HCT116 (cell line): Measurements from ENCODE around the gene NDUFB10. TPM values are rescaled to one million over a fixed set of nuclear protein-coding genes. Genes with fewer than 3 reads are reported as not detected.

Source experiments
- ATAC-seq: fragments of 200-7000 bp; cut with Tn5 transposase; 2 replicates; pipeline ENCODE4 v1.9.1; 2020; ENCODE audit warnings: mild to moderate bottlenecking, moderate library complexity
- BruUV-seq: library from RNA; stranded (reverse); fragments of 400-500 nt; replicated peaks from 2 replicates; lab custom pipeline; 2021; lab: Mats Ljungman, UMichigan
- CTCF ChIA-PET: fragments of 300-600 bp; sonication (Branson Sonifier 250); formaldehyde crosslinking; loops from one replicate; lab custom pipeline; 2021; ENCODE audit warnings: antibody characterized with exemption; lab: Charles Lee
- POLR2A ChIA-PET: fragments of 300-600, 350-600 bp; sonication (Branson Sonifier 250); formaldehyde crosslinking; loops from one replicate; lab custom pipeline; 2021; ENCODE audit warnings: antibody characterized with exemption; lab: Charles Lee
- RAD21 ChIA-PET, 2 experiments: fragments of 300-600 bp; sonication (Branson Sonifier 250); formaldehyde crosslinking; loops; one replicate each; lab custom pipeline; 2023; ENCODE audit warnings: low total read pairs in 2 of 2; ENCODE audit not compliant: uncharacterized antibody in 2 of 2, unreplicated experiment in 2 of 2, low non-redundant PET in 1 of 2; lab: Charles Lee
- DNase-seq: peaks from one replicate; pipeline ENCODE4 v3.0.0-alpha.2; 2010; ENCODE audit warnings: low read depth, low spot score
- H2AFZ ChIP-seq: fragments of 200-600 bp; shearing (Covaris generic), sonication (generic); 2 replicates; pipeline ENCODE4 v1.6.1; 2017; ENCODE audit warnings: low read depth, mixed run types, mixed read lengths, antibody characterized with exemption, low read length; ENCODE audit not compliant: poor library complexity, severe bottlenecking
- H3K27ac ChIP-seq: 2 replicates; pipeline ENCODE4 v1.5.1; 2012; ENCODE audit warnings: low read depth, low read length
- H3K27me3 ChIP-seq: fragments of 200-600 bp; sonication (generic); 2 replicates; pipeline ENCODE4 v1.6.1; 2016; ENCODE audit warnings: mixed run types, low read length, mixed read lengths; ENCODE audit not compliant: insufficient read depth
- H3K36me3 ChIP-seq, 2 experiments: fragments of 200-500 bp in 1 of 2; fragments of 200-600 bp in 1 of 2; sonication (Bioruptor generic) in 1 of 2; sonication (generic) in 1 of 2; 2 replicates each; pipeline versions ENCODE4 v1.5.1 to v1.6.1; 2014 to 2016; ENCODE audit warnings: low read length in 2 of 2, inconsistent platforms in 1 of 2, mixed read lengths in 1 of 2, mixed run types in 1 of 2; ENCODE audit not compliant: insufficient read depth in 2 of 2, control insufficient read depth in 1 of 2
- H3K4me1 ChIP-seq, 2 experiments: fragments of 200-600 bp in 1 of 2; sonication (generic) in 1 of 2; 2 replicates each; pipeline versions ENCODE4 v1.5.1 to v1.6.1; 2012 to 2017; ENCODE audit warnings: low read length in 2 of 2, inconsistent platforms in 1 of 2, mild to moderate bottlenecking in 1 of 2, mixed read lengths in 1 of 2, mixed run types in 1 of 2, moderate library complexity in 1 of 2; ENCODE audit not compliant: insufficient read depth in 2 of 2, control insufficient read depth in 1 of 2
- H3K4me2 ChIP-seq: fragments of 200-600 bp; sonication (generic); 2 replicates; pipeline ENCODE4 v1.6.1; 2017; ENCODE audit warnings: mixed run types, low read length, mixed read lengths
- H3K4me3 ChIP-seq, 2 experiments: fragments of 200-600 bp in 1 of 2; sonication (generic) in 1 of 2; replicated peaks in 1 of 2; 2 replicates each; pipeline ENCODE4 v1.5.1; 2011 to 2016; ENCODE audit warnings: low read length in 2 of 2, control low read depth in 1 of 2, low read depth in 1 of 2, mild to moderate bottlenecking in 1 of 2, mixed read lengths in 1 of 2, mixed run types in 1 of 2
- H3K79me2 ChIP-seq: fragments of 200-600 bp; sonication (generic); 2 replicates; pipeline ENCODE4 v1.6.1; 2017; ENCODE audit warnings: mild to moderate bottlenecking, mixed run types, low read length, moderate library complexity, mixed read lengths; ENCODE audit not compliant: insufficient read depth
- H3K9ac ChIP-seq: fragments of 200-600 bp; sonication (generic); 2 replicates; pipeline ENCODE4 v1.6.1; 2016; ENCODE audit warnings: low read length, mixed read lengths
- H3K9me2 ChIP-seq: fragments of 200-600 bp; sonication (generic), shearing (Covaris generic); 2 replicates; pipeline ENCODE4 v1.6.1; 2017; ENCODE audit warnings: mixed run types, mild to moderate bottlenecking, moderate library complexity; ENCODE audit not compliant: insufficient read depth
- H3K9me3 ChIP-seq, 2 experiments: fragments of 200-500 bp in 1 of 2; fragments of 200-600 bp in 1 of 2; sonication (Bioruptor generic) in 1 of 2; sonication (generic) in 1 of 2; 2 replicates each; pipeline ENCODE4 v1.6.1; 2014 to 2017; ENCODE audit warnings: low read length in 2 of 2, mixed read lengths in 2 of 2, inconsistent platforms in 1 of 2, low read depth in 1 of 2, mild to moderate bottlenecking in 1 of 2, mixed run types in 1 of 2, moderate library complexity in 1 of 2; ENCODE audit not compliant: control insufficient read depth in 1 of 2, insufficient read depth in 1 of 2
- H4K20me1 ChIP-seq: fragments of 200-600 bp; sonication (generic), shearing (Covaris generic); 2 replicates; pipeline ENCODE4 v1.6.1; 2017; ENCODE audit warnings: mixed run types, mild to moderate bottlenecking, moderate library complexity; ENCODE audit not compliant: insufficient read depth
- CBX3 ChIP-seq: IDR thresholded peaks from 2 replicates; pipeline ENCODE4 v1.6.1; 2012; ENCODE audit warnings: low read depth
- CEBPB ChIP-seq: IDR thresholded peaks from 2 replicates; pipeline ENCODE4 v1.6.1; 2012; ENCODE audit warnings: low read depth
- CTCF ChIP-seq, 3 experiments: fragments of 200-600 bp in 1 of 3; sonication (generic) in 1 of 3; IDR thresholded peaks in 2 of 3; conservative IDR thresholded peaks in 1 of 3; 2 replicates each; pipeline ENCODE4 v1.5.1; 2012 to 2017; ENCODE audit warnings: low read depth in 2 of 3, low read length in 2 of 3, antibody characterized with exemption in 1 of 3, borderline replicate concordance in 1 of 3, control low read depth in 1 of 3, mild to moderate bottlenecking in 1 of 3, mixed read lengths in 1 of 3, mixed run types in 1 of 3, moderate library complexity in 1 of 3; ENCODE audit not compliant: insufficient read depth in 1 of 3
- EGR1 ChIP-seq: IDR thresholded peaks from 2 replicates; pipeline ENCODE4 v1.6.1; 2012; ENCODE audit warnings: low read depth
- ELF1 ChIP-seq: IDR thresholded peaks from 2 replicates; pipeline ENCODE4 v1.6.1; 2012; ENCODE audit warnings: low read depth, borderline replicate concordance
- EZH2phosphoT487 ChIP-seq: fragments of 200-600 bp; IDR thresholded peaks from 2 replicates; pipeline ENCODE4 v1.6.1; 2018; ENCODE audit warnings: antibody characterized with exemption, borderline replicate concordance
- FOSL1 ChIP-seq: IDR thresholded peaks from 2 replicates; pipeline ENCODE4 v1.6.1; 2012; ENCODE audit warnings: low read depth
- JUND ChIP-seq: IDR thresholded peaks from 2 replicates; pipeline ENCODE4 v1.6.1; 2012
- POLR2A ChIP-seq: IDR thresholded peaks from 2 replicates; pipeline ENCODE4 v1.7.0; 2011; ENCODE audit warnings: borderline replicate concordance; ENCODE audit not compliant: insufficient read depth, insufficient read length; ENCODE audit errors: extremely low read depth
- RAD21 ChIP-seq: IDR thresholded peaks from 2 replicates; pipeline ENCODE4 v1.6.1; 2012; ENCODE audit warnings: low read depth, mild to moderate bottlenecking
- REST ChIP-seq: IDR thresholded peaks from 2 replicates; pipeline ENCODE4 v1.6.1; 2012; ENCODE audit warnings: low read depth
- SIN3A ChIP-seq: IDR thresholded peaks from 2 replicates; pipeline ENCODE4 v1.6.1; 2012; ENCODE audit warnings: low read depth
- SP1 ChIP-seq: IDR thresholded peaks from 2 replicates; pipeline ENCODE4 v1.6.1; 2012; ENCODE audit warnings: low read depth
- TCF7L2 ChIP-seq: IDR thresholded peaks from 2 replicates; pipeline ENCODE4 v1.7.0; 2011; ENCODE audit warnings: borderline replicate concordance, inconsistent platforms; ENCODE audit not compliant: insufficient read depth, insufficient read length; ENCODE audit errors: extremely low read depth
- ZBTB33 ChIP-seq: IDR thresholded peaks from 2 replicates; pipeline ENCODE4 v1.6.1; 2011; ENCODE audit warnings: mild to moderate bottlenecking, low read length, moderate library complexity; ENCODE audit not compliant: insufficient replicate concordance; ENCODE audit errors: extremely low read depth
- ZNF274 ChIP-seq: fragments of 200-500 bp; sonication (Bioruptor generic); IDR thresholded peaks from 2 replicates; pipeline ENCODE4 v1.6.1; 2014; ENCODE audit warnings: mild to moderate bottlenecking, low read depth, low read length, inconsistent platforms
- intact Hi-C: fragments of 100-400 bp; cut with micrococcal nuclease; formaldehyde crosslinking; loops from 2 replicates; pipeline ENCODE4 v1.10.0; 2022
- total RNA-seq: library from RNA; stranded (reverse); gene quantifications from one replicate; pipeline ENCODE4 v1.2.1, GENCODE V29; 2021; ENCODE audit not compliant: unreplicated experiment
- TF ChIP-seq, protein P1 (sequence below): IDR thresholded peaks from 2 replicates; pipeline ENCODE4 v1.6.1; 2012
- TF ChIP-seq, protein P2 (sequence below): IDR thresholded peaks from 2 replicates; pipeline ENCODE4 v1.6.1; 2012

Gene NDUFB10
- total RNA-seq, 1 experiment from 2014 or later: 273 TPM

DNA sequence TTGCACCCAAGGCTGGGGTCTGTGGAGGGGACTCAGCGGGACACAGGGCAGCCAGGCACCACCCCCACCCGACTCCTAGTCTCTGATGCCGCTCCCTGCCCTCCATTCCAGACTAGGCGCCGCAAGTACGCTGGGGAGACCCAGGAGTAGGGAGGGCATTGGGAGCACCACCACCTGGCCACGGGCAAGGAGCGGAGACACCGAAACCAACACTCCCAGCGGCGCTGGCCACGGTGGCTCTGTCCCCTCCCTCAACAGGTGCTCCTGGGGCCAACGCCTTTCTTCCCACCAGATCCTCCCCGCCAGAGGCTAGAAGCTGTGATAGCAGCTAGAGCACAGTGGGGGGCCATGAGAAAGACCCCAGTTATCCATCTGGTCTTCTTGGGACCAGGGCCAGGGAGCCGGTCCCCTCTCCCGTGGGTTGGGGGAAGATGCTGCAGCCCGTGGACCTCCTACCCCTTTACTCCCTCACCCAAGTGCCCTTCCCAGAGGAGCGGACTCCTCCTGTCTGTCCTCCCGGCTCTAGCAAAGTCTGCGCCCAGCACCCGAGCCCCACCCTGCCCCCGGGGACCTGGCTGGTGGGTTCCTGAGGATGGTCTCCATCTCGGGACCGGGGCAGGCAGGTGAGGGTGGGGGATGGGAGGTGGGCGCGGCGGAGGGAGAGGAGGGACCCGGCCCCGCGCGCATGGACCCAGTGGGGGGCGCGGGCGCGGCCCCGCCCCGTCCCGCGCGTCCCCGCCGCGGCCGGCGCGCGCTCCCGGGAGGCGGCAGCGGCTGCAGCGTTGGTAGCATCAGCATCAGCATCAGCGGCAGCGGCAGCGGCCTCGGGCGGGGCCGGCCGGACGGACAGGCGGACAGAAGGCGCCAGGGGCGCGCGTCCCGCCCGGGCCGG, 30.1 kb downstream of the NDUFB10 start, which contains the start of gene SYNGR3:
Gene SYNGR3, plus strand, starts transcription at position 762 of the 892 bp plus-strand sequence. CDS start 133 bp downstream, outside the sequence.
- Histone ChIP-seq H3K4me1 (peaks cover 20 to 45% of the 10 kb centered on the region in 2 experiments), H3K36me3 (peaks cover 6 to 14% of the 10 kb centered on the region in 2 experiments; a peak in 2 of 4 replicates), H3K4me3 (peak within 1 kb of the TSS; percentile 53 to 60), H4K20me1 (no peaks in the 10 kb centered on the region), H3K9me2 (no peaks in the 10 kb centered on the region), H3K27ac (peak within 1 kb of the TSS; percentile 65), H3K4me2 (peak within 1 kb of the TSS; percentile 67), H3K9me3 (no peaks in the 10 kb centered on the region), H3K9ac (peak within 1 kb of the TSS; percentile 57), H3K79me2 (peaks cover 17% of the 10 kb centered on the region), H2AFZ (no peak within 1 kb of the TSS), H3K27me3 (no peaks in the 10 kb centered on the region)
- ATAC-seq (peak; percentile 49), DNase-seq (no peak)
- POLR2A ChIA-PET: no interaction called here
- intact Hi-C loops: no loop called here
- BruUV-seq: no TSS peak
- RAD21 ChIA-PET: no interaction called here
- CTCF ChIA-PET: interaction anchor here (0.6 kb wide), 1 partner anchor 25 kb away, joined by 3 read pairs; no protein-coding TSS in a partner anchor
- TF ChIP-seq REST: no peak
- TF ChIP-seq CTCF (IDR thresholded peaks at IDR 0.05 in 2 of 3, conservative IDR thresholded peaks at IDR 0.05 in 1 of 3; ENCODE audit: borderline replicate concordance in 1 of 3, insufficient read depth in 1 of 3, low read depth in 2 of 3, low read length in 2 of 3): no peak
- TF ChIP-seq TCF7L2: no peak
- no peak for TF ChIP-seq SIN3A
- TF ChIP-seq ZNF274: no peak
- TF ChIP-seq FOSL1: no peak
- no peak for TF ChIP-seq SP1
- TF ChIP-seq EGR1: no peak
- no peak for TF ChIP-seq RAD21
- no peak for TF ChIP-seq EZH2phosphoT487
- TF ChIP-seq, protein P1, sequence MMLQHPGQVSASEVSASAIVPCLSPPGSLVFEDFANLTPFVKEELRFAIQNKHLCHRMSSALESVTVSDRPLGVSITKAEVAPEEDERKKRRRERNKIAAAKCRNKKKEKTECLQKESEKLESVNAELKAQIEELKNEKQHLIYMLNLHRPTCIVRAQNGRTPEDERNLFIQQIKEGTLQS: no peak
- TF ChIP-seq CEBPB: no peak
- no peak for TF ChIP-seq ELF1
- TF ChIP-seq ZBTB33: no peak
- no peak for TF ChIP-seq JUND
- TF ChIP-seq POLR2A: no peak
- TF ChIP-seq, protein P2, sequence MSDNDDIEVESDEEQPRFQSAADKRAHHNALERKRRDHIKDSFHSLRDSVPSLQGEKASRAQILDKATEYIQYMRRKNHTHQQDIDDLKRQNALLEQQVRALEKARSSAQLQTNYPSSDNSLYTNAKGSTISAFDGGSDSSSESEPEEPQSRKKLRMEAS: no peak
- no peak for TF ChIP-seq CBX3
